ENCODE measurements around the gene ELANE.
A peak's percentile ranks its signal among the peaks of the same experiment; 100 is the strongest.
"Not testable (repeated sequence)": the region's sequence is repeated elsewhere in the genome, so short reads cannot be mapped to it uniquely, and the experiment has no call there.

Gene ELANE

GRCh38 chr19:843180-843835 lies 8.8 kb upstream of the ELANE start:
- DNase-seq = no peak

GRCh38 chr19:843836-844545 lies 8.1 kb upstream of the ELANE start:
- no peak for DNase-seq

- no peak for DNase-seq
These were observed 7.5 kb upstream of the ELANE start for GRCh38 chr19:844546-844971.

DNA sequence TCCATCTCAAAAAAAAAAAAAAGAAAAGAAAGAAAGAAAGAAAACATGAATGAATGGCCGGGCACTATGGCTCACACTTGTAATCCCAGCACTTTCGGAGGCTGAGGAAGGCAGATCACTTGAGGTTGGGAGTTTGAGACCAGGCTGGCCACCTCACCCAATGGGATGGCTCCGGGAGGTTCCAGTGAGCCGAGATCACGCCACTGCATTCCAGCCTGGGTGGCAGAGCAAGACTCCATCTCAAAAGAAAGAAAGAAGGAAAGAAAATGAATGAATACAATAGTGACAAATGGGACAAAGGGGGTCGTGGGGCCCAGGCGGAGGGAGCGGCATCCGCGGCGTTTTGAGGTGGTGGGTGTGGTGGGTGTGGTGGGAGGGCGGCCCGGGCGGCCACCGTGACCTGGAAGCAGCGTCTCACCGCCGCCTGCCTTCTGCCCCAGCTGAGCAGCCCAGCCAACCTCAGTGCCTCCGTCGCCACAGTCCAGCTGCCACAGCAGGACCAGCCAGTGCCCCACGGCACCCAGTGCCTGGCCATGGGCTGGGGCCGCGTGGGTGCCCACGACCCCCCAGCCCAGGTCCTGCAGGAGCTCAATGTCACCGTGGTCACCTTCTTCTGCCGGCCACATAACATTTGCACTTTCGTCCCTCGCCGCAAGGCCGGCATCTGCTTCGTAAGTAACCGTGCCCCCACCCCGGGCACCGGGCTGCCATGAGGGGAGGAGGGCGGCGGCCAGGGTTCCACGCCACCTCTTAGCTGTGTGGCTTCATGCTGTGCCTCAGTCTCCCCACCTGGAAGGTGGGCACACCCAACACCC lies 6.2 kb upstream of the ELANE start:
- DNase-seq = no peak

GRCh38 chr19:848386-848921 lies 3.6 kb upstream of the ELANE start:
- no peak for DNase-seq

DNA sequence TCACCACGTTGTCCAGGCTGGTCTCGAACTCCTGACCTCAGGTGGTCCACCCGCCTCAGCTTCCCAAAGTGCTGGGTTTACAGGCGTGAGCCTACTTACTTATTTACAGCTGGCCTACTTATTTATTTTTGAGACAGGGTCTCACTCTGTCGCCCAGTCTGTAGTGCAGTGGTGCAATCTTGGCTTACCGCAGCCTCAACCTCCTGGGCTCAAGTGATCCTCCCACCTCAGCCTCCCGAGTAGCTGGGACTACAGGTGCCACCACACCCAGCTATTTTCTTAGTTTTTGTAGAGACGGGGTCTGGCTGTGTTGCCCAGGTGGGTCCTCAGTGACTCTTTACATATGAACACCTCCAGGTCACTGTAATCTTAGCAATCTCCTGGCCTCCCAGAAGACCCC lies 2.9 kb upstream of the ELANE start:
- not testable (repeated sequence) for DNase-seq

DNA sequence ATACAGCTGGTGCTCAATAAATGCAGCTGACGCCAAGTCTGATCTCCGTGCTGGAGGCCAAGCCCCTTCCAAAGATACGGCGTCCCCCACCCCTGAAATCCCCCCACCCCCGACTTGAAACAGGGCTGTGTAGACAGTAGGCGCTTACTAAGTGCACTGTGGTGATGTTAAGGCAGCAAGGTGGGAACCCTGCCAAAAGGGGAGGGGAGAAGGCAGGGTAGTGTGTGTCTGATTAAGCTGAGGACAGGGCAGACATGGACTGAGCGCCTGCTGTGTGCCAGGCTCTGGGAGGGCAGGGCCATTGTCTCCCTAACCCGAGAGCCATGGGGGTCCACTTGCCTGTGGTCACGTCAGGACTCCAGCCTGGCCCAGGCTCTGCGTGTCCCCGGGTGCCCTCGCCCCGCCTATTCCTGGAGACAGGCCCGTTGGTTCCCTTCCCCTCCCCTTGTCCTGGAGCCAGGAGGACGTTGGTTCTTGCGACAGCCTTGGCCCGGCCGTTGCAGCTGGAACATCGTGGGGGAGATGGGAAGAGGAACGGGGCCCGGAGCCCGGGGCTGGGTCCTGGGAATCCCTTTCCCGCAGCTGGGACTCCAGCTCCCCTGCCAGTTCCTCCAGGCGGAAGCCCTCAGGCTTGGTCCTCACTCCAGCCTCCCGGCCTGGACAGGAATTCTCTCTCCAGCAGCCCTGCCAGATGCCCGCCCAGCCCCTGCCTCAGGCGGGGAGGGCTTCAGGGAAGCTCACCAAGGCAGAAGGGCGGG lies 1.7 kb upstream of the ELANE start:
- DNase-seq = no peak

GRCh38 chr19:850979-851335 lies 1.1 kb upstream of the ELANE start:
- DNase-seq = no peak

- no peak for DNase-seq
These were observed 997 bp downstream of the ELANE start for GRCh38 chr19:853014-853585.

- DNase-seq = not testable (repeated sequence)
These were observed 1.6 kb downstream of the ELANE start for GRCh38 chr19:853614-854220.

DNA sequence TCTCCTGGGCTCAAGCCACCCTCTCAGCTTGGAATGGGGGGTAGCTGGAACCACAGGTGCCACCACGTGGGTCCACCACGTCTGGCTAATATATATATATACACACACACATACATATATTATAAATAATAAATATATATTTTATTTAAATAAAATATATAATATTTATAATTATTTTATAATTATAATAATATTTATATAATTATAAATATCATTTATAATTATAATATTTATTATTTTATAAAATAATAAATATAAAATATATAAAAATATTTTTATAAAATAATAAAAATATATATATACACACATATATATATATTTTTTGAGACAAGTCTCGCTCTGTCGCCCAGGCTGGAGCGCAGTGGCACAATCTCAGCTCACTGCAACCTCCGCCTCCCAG lies 2.4 kb downstream of the ELANE start:
- DNase-seq = no peak

DNA sequence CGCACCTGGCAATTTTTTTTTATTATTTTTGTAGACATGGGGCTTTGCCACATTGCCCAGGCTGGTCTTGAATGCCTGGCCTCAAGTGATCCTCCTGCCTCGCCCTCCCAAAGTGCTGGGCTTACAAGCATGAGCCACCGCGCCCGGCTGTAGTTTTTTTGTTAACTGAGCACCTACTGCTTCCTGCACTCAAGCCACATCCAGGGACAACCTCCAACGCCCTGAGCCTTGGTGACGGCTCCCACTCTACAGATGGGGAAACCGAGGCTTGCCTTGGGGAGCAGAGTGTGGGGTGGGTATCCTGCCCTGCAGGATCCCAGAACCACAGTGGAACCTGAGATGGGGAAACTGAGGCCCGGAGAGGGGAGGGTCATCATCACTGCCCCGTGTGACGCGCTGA lies 3.0 kb downstream of the ELANE start:
- no peak for DNase-seq

DNA sequence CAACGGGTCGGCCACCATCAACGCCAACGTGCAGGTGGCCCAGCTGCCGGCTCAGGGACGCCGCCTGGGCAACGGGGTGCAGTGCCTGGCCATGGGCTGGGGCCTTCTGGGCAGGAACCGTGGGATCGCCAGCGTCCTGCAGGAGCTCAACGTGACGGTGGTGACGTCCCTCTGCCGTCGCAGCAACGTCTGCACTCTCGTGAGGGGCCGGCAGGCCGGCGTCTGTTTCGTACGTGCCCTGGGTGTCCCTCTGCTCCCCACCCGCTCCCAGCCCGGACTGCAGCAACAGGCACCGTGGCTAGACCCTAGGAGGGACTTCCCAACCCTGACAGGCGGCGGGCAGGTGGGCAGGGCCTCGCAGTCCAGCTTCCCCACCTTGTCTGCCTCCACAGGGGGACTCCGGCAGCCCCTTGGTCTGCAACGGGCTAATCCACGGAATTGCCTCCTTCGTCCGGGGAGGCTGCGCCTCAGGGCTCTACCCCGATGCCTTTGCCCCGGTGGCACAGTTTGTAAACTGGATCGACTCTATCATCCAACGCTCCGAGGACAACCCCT lies 3.5 kb downstream of the ELANE start:
- no peak for DNase-seq

- no peak for DNase-seq
These were observed 6.2 kb downstream of the ELANE start for GRCh38 chr19:858284-858683.

GRCh38 chr19:858868-859843 lies 7.1 kb downstream of the ELANE start, which contains the start of gene CFD:
Gene CFD (plus strand): TSS chr19:859664. CDS start chr19:859690, 26 bp downstream.
- DNase-seq = no peak

DNA sequence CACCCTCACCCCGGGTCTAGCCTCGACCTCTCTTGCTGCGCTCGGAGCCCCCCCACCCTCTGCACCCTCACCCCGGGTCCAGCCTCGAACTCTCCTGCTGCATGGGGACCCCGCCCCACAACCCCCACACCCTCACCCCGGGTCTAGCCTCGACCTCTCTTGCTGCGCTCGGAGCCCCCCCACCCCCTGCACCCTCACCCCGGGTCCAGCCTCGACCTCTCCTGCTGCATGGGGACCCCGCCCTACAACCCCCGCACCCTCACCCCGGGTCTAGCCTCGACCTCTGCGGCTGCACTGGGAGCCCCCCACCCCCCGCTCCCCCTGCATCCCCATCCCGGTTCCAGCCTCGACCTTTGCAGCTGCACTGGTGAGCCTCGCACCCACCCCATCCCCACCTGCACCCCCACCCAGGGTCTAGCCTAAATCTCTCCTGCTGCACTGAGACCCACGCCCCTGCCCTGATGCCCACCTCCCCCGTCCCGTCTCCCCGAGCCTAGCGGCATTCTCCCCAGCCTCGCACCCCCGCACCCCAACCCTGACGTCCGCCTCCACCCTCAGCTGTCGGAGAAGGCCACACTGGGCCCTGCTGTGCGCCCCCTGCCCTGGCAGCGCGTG lies 9.1 kb downstream of the ELANE start:
- no peak for DNase-seq

- peak; percentile 60 to 63 for DNase-seq
These were observed 9.9 kb downstream of the ELANE start for GRCh38 chr19:861756-862580.

DNA sequence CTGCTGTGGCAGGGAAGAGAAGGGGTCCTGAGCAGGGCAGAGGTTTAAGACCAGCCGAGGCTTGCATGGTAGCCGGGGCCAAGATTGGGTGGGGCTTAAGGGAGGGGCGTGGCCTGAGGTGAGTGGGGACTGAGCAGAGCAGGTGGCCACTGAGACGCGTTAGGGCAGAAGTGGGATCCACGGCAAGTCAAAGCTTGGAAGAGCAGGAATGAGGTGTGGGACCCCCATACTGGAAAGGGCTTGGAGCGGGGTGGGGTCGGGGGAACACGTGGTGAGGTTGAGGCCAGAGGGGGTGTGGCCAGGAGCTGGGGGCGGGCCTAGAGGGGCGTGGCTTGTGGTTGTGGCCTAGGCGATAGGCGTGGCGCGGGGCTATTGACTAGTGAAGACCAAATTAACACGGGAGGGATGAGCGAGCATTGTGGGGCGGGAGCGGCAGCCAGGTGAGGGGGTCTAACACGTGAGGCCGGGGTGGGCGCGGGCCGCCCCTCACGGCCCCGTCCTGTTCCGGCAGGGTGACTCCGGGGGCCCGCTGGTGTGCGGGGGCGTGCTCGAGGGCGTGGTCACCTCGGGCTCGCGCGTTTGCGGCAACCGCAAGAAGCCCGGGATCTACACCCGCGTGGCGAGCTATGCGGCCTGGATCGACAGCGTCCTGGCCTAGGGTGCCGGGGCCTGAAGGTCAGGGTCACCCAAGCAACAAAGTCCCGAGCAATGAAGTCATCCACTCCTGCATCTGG lies 10.6 kb downstream of the ELANE start:
- peak; percentile 73 to 74 for DNase-seq

Data from activated CD4-positive, alpha-beta T cell treated with anti-CD3 and anti-CD28 coated beads, Interleukin-2, amount 50 U/mL, for 4 hours (primary cell).